ENCODE results near the gene EPC1.
"Not testable (repeated sequence)": the region's sequence is repeated elsewhere in the genome, so short reads cannot be mapped to it uniquely, and the experiment has no call there.

EPC1 gene

GRCh38 chr10:32225976-32226375 lies 121.0 kb downstream of the EPC1 start:
- Histone ChIP-seq H3K4me2 (ENCODE audit: low read length) (no peak overlapping the region), H3K36me3 (ENCODE audit: control insufficient read depth, insufficient read depth, low read length) (no peaks in the 10 kb centered on the region), H3K27me3 (ENCODE audit: control insufficient read depth, insufficient read depth, low read length) (no peaks in the 10 kb centered on the region), H2AFZ (no peak overlapping the region), H3K9me3 (ENCODE audit: control insufficient read depth, low read length) (no peaks in the 10 kb centered on the region), H3K4me1 (no peaks in the 10 kb centered on the region), H3K79me2 (no peaks in the 10 kb centered on the region), H3K27ac (no peak overlapping the region), H3K9ac (no peak overlapping the region), H3K4me3 (ENCODE audit: low read depth, low read length) (no peak overlapping the region)
- no peak for TF ChIP-seq CTCF (IDR thresholded peaks at IDR 0.05)

GRCh38 chr10:32222376-32222775 lies 124.6 kb downstream of the EPC1 start:
- not testable (repeated sequence) for H3K79me2 ChIP-seq; H3K4me3 ChIP-seq (ENCODE audit: low read depth, low read length); H3K36me3 ChIP-seq (ENCODE audit: control insufficient read depth, insufficient read depth, low read length); H3K9me3 ChIP-seq (ENCODE audit: control insufficient read depth, low read length); H3K9ac ChIP-seq; H3K27me3 ChIP-seq (ENCODE audit: control insufficient read depth, insufficient read depth, low read length); H3K27ac ChIP-seq; H3K4me1 ChIP-seq; H2AFZ ChIP-seq; H3K4me2 ChIP-seq (ENCODE audit: low read length)

- not testable (repeated sequence) for H3K9me3 ChIP-seq (ENCODE audit: control insufficient read depth, low read length); H3K4me1 ChIP-seq
Observed at GRCh38 chr10:32219156-32219555, 127.8 kb downstream of the EPC1 start.

GRCh38 chr10:32218206-32219044 lies 128.5 kb downstream of the EPC1 start:
- H2AFZ ChIP-seq; H3K4me3 ChIP-seq (ENCODE audit: low read depth, low read length): not testable (repeated sequence)

More at GRCh38 chr10:32219156-32219555, 127.8 kb downstream of the EPC1 start:
- H2AFZ ChIP-seq; H3K79me2 ChIP-seq; H3K4me3 ChIP-seq (ENCODE audit: low read depth, low read length); H3K27me3 ChIP-seq (ENCODE audit: control insufficient read depth, insufficient read depth, low read length); H3K9ac ChIP-seq; H3K4me2 ChIP-seq (ENCODE audit: low read length); H3K36me3 ChIP-seq (ENCODE audit: control insufficient read depth, insufficient read depth, low read length); H3K27ac ChIP-seq: not testable (repeated sequence)

More at GRCh38 chr10:32218206-32219044, 128.5 kb downstream of the EPC1 start:
- not testable (repeated sequence) for H3K4me1 ChIP-seq; H3K27ac ChIP-seq; H3K9ac ChIP-seq; H3K27me3 ChIP-seq (ENCODE audit: control insufficient read depth, insufficient read depth, low read length); H3K4me2 ChIP-seq (ENCODE audit: low read length); H3K79me2 ChIP-seq; H3K9me3 ChIP-seq (ENCODE audit: control insufficient read depth, low read length); H3K36me3 ChIP-seq (ENCODE audit: control insufficient read depth, insufficient read depth, low read length)

All from parathyroid adenoma (tissue), 2 donors.